NCI-H748 (cell line): Measurements from ENCODE around the gene CCDC13.
"Not testable (repeated sequence)": the region's sequence is repeated elsewhere in the genome, so short reads cannot be mapped to it uniquely, and the experiment has no call there.

Experiments used
- DNase-seq: peaks from one replicate; lab custom pipeline; 2025; ENCODE audit not compliant: unreplicated experiment; lab: John Stamatoyannopoulos, UW

Gene CCDC13

GRCh38 chr3:42772670-42773408 is at the start of gene CCDC13:
TSS of gene CCDC13 (minus strand) at chr3:42773253. CDS start at chr3:42758345, 14,908 bp downstream.
- DNase-seq: peak; percentile 94

- DNase-seq: peak; percentile 27
Observed at GRCh38 chr3:42822828-42823227, 49.8 kb upstream of the CCDC13 start.

- DNase-seq: no peak
Observed at GRCh38 chr3:42820746-42821051, 47.6 kb upstream of the CCDC13 start.

GRCh38 chr3:42819351-42819965 is 46.4 kb upstream of the CCDC13 start:
- DNase-seq: peak; percentile 93

- DNase-seq: no peak
Observed at GRCh38 chr3:42815826-42816225, 42.8 kb upstream of the CCDC13 start.

GRCh38 chr3:42814914-42815507 is 42.0 kb upstream of the CCDC13 start:
- peak; percentile 46 for DNase-seq

- no peak for DNase-seq
Observed at GRCh38 chr3:42814246-42814645, 41.2 kb upstream of the CCDC13 start.

GRCh38 chr3:42811118-42811883 is 38.2 kb upstream of the CCDC13 start:
- not testable (repeated sequence) for DNase-seq

GRCh38 chr3:42810706-42811105 is 37.7 kb upstream of the CCDC13 start:
- DNase-seq: not testable (repeated sequence)

- no peak for DNase-seq
Observed at GRCh38 chr3:42809202-42809601, 36.1 kb upstream of the CCDC13 start, which contains the start of gene ACKR2. TSS of gene ACKR2 (plus strand) at chr3:42809445. CDS start at chr3:42864503, 55,058 bp downstream.

GRCh38 chr3:42807929-42808328 is 34.9 kb upstream of the CCDC13 start:
- no peak for DNase-seq

- DNase-seq: peak; percentile 27
Observed at GRCh38 chr3:42805141-42805821, 32.2 kb upstream of the CCDC13 start.

- DNase-seq: no peak
Observed at GRCh38 chr3:42804831-42805132, 31.7 kb upstream of the CCDC13 start.

GRCh38 chr3:42804106-42804830 is 31.2 kb upstream of the CCDC13 start, which contains the start of gene HIGD1A:
TSS of gene HIGD1A (minus strand) at chr3:42804490. CDS start at chr3:42794253, 10,237 bp downstream.
- DNase-seq: peak; percentile 93

- peak; percentile 31 for DNase-seq
Observed at GRCh38 chr3:42803414-42804105, 30.5 kb upstream of the CCDC13 start.

GRCh38 chr3:42802876-42803413 is 29.9 kb upstream of the CCDC13 start:
- no peak for DNase-seq

GRCh38 chr3:42801784-42802183 is 28.7 kb upstream of the CCDC13 start:
- DNase-seq: no peak

GRCh38 chr3:42801048-42801620 is 28.1 kb upstream of the CCDC13 start:
- DNase-seq: no peak

GRCh38 chr3:42800251-42800650 is 27.2 kb upstream of the CCDC13 start:
- DNase-seq: no peak
